GM18951 (cell line): ENCODE results near the gene FERD3L.
"Not testable (repeated sequence)": the region's sequence is repeated elsewhere in the genome, so short reads cannot be mapped to it uniquely, and the experiment has no call there.

ENCODE experiments used
- POLR2A ChIP-seq: IDR thresholded peaks from 4 replicates; pipeline ENCODE4 v1.6.1; 2011; ENCODE audit warnings: mild to moderate bottlenecking; ENCODE audit not compliant: insufficient read length, insufficient read depth; ENCODE audit errors: extremely low read depth
- in situ Hi-C: fragments of 300-500 bp; cut with MboI; formaldehyde crosslinking; loops from one replicate; pipeline ENCODE4 v1.12.0; 2022; ENCODE audit warnings: low sequenced_read_pairs, mixed read lengths, inconsistent platforms; ENCODE audit not compliant: unreplicated experiment

Gene FERD3L

GRCh38 chr7:19144661-19145433 is at the start of gene FERD3L:
Gene FERD3L (minus strand): TSS chr7:19145421. CDS start chr7:19145362, 59 bp downstream.
- in situ Hi-C loops, result no loop called here
- TF ChIP-seq POLR2A, result no peak

DNA sequence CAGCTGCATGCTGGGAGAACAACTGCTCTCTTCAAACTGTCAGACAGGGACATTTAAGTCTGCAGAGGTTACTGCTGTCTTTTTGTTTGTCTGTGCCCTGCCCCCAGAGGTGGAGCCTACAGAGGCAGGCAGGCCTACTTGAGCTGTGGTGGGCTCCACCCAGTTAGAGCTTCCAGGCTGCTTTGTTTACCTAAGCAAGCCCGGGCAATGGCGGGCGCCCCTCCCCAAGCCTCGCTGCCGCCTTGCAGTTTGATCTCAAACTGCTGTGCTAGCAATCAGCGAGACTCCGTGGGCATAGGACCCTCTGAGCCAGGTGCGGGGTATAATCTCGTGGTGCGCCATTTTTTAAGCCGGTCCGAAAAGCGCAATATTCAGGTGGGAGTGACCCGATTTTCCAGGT is 49.2 kb upstream of the FERD3L start:
- in situ Hi-C loops, result not testable (repeated sequence)

- no peak for TF ChIP-seq POLR2A
- in situ Hi-C loops, result no loop called here
Observed at GRCh38 chr7:19181634-19182033, 36.4 kb upstream of the FERD3L start.

GRCh38 chr7:19178595-19178994 is 33.4 kb upstream of the FERD3L start:
- TF ChIP-seq POLR2A, result no peak
- in situ Hi-C loops, result no loop called here

GRCh38 chr7:19177269-19177668 is 32.0 kb upstream of the FERD3L start:
- no peak for TF ChIP-seq POLR2A
- in situ Hi-C loops, result no loop called here

- in situ Hi-C loops, result no loop called here
- TF ChIP-seq POLR2A, result no peak
Observed at GRCh38 chr7:19175241-19175640, 30.0 kb upstream of the FERD3L start.

DNA sequence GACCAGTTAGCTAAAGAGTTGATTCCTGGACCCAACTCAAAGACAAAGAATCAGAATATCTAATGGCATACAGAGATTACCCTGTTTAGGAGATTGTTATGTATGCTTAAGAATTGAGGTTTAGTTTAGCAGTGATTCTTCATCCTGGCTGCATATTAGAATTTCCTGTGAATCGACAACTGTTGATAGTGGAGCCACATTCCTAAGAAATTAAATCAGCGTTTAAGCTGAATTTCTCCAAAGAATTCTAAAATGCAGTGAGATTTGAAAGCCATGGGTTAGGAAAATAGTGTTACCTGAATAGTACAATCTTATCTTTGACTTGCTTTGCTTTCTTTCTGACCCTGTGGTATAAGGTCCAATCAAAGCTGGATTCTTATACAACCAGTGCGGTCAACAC is 16.4 kb upstream of the FERD3L start:
- in situ Hi-C loops, result no loop called here
- no peak for TF ChIP-seq POLR2A

- in situ Hi-C loops, result no loop called here
- no peak for TF ChIP-seq POLR2A
Observed at GRCh38 chr7:19146699-19147098, 1.5 kb upstream of the FERD3L start.

- in situ Hi-C loops, result no loop called here
- no peak for TF ChIP-seq POLR2A
Observed at GRCh38 chr7:19145434-19146115, 354 bp upstream of the FERD3L start.

- in situ Hi-C loops, result no loop called here
- TF ChIP-seq POLR2A, result no peak
Observed at GRCh38 chr7:19143881-19144574, 1.2 kb downstream of the FERD3L start.

- TF ChIP-seq POLR2A, result no peak
- in situ Hi-C loops, result no loop called here
Observed at GRCh38 chr7:19139706-19140327, 5.4 kb downstream of the FERD3L start.

- no peak for TF ChIP-seq POLR2A
- in situ Hi-C loops, result no loop called here
Observed at GRCh38 chr7:19133886-19134285, 11.3 kb downstream of the FERD3L start.

GRCh38 chr7:19133390-19133789 is 11.8 kb downstream of the FERD3L start:
- in situ Hi-C loops, result no loop called here
- TF ChIP-seq POLR2A, result no peak
